Natural killer cell (primary cell): ENCODE results near the gene SMAGP. TPM values are rescaled to one million over a fixed set of nuclear protein-coding genes. Genes with fewer than 3 reads are reported as not detected.

Experiments
- ATAC-seq, 3 donors: fragments of 150-1000 bp in 2 of 3; fragments of 200-7000 bp in 1 of 3; cut with Tn5 transposase; 1 replicate in 1 of 3; 2 replicates in 2 of 3; pipeline ENCODE4 v1.10.0; 2021; ENCODE audit warnings: mild to moderate bottlenecking in 2 of 3, moderate library complexity in 2 of 3
- DNase-seq, 2 donors: peaks; one replicate each; pipeline versions ENCODE4 v3.0.0 to v3.0.0-alpha.2; 2013 to 2021; ENCODE audit warnings: mixed read lengths in 1 of 2
- H3K27ac ChIP-seq: one replicate; pipeline ENCODE4 v1.5.1; 2013; ENCODE audit warnings: mild to moderate bottlenecking, low read length
- H3K27me3 ChIP-seq: one replicate; pipeline ENCODE4 v1.6.1; 2013; ENCODE audit warnings: low read length; ENCODE audit not compliant: control insufficient read depth, insufficient read depth
- H3K36me3 ChIP-seq: one replicate; pipeline ENCODE4 v1.6.1; 2013; ENCODE audit warnings: low read length; ENCODE audit not compliant: control insufficient read depth, insufficient read depth
- H3K4me1 ChIP-seq: one replicate; pipeline ENCODE4 v1.6.1; 2013; ENCODE audit warnings: low read length; ENCODE audit not compliant: control insufficient read depth, insufficient read depth
- H3K4me3 ChIP-seq: one replicate; pipeline ENCODE4 v1.5.1; 2013; ENCODE audit warnings: low read length
- H3K9me3 ChIP-seq: one replicate; pipeline ENCODE4 v1.6.1; 2013; ENCODE audit warnings: low read length; ENCODE audit not compliant: control insufficient read depth, insufficient read depth
- H3K27ac Mint-ChIP-seq, 2 donors: one replicate each; pipeline ENCODE4 v1.8.0; 2022; ENCODE audit warnings: mild to moderate bottlenecking in 2 of 2, mixed read lengths in 2 of 2, moderate library complexity in 1 of 2
- H3K27me3 Mint-ChIP-seq, 2 donors: one replicate each; pipeline ENCODE4 v1.8.0; 2022; ENCODE audit warnings: low read depth in 2 of 2, mixed read lengths in 2 of 2
- H3K36me3 Mint-ChIP-seq: one replicate; pipeline ENCODE4 v1.8.0; 2022; ENCODE audit warnings: mixed read lengths
- H3K4me1 Mint-ChIP-seq, 2 donors: one replicate each; pipeline ENCODE4 v1.8.0; 2022; ENCODE audit warnings: mixed read lengths in 2 of 2
- H3K4me3 Mint-ChIP-seq: one replicate; pipeline ENCODE4 v1.8.0; 2022; ENCODE audit warnings: mild to moderate bottlenecking, moderate library complexity, mixed read lengths
- H3K9me3 Mint-ChIP-seq, 2 donors: one replicate each; pipeline ENCODE4 v1.8.0; 2022; ENCODE audit warnings: mixed read lengths in 2 of 2
- CTCF ChIP-seq: fragments of 200-600 bp; IDR thresholded peaks from one replicate; pipeline ENCODE4 v1.8.0; 2022; ENCODE audit warnings: antibody characterized with exemption
- WGBS: methylation state at CpG from one replicate; pipeline ENCODE4 v1.1.7; 2013; ENCODE audit warnings: missing lambda C conversion rate; ENCODE audit not compliant: insufficient coverage; 5-methylcytosine and 5-hydroxymethylcytosine counted together
- intact Hi-C: fragments of 100-400 bp; cut with micrococcal nuclease; formaldehyde crosslinking; loops from one replicate; pipeline ENCODE4 v1.14.2; 2022
- total RNA-seq, 4 donors: library from RNA; stranded (reverse); fragments of 120-200 nt in 1 of 4; gene quantifications; one replicate each; pipeline versions ENCODE4 v1.2.3 to v1.2.4, GENCODE V29; 2013 to 2022

The SMAGP gene
- total RNA-seq, 3 donors from 2014 or later (not counting 1 experiment from before 2014, with no cell fraction given): 6.5 to 26.2 (median 19.0) TPM

GRCh38 chr12:51196547-51196946, 73.7 kb downstream of the SMAGP start:
- Histone ChIP-seq H3K27ac (no peak overlapping the region), H3K27me3 (no peaks in the 10 kb centered on the region), H3K4me3 (no peak overlapping the region), H3K4me1 (no peaks in the 10 kb centered on the region), H3K36me3 (no peaks in the 10 kb centered on the region), H3K9me3 (no peaks in the 10 kb centered on the region)
- Mint-ChIP-seq H3K36me3 (no peaks in the 10 kb centered on the region), H3K27me3 (no peaks in the 10 kb centered on the region), H3K4me3 (no peak overlapping the region), H3K4me1 (no peaks in the 10 kb centered on the region), H3K27ac (no peak overlapping the region), H3K9me3 (no peaks in the 10 kb centered on the region)
- intact Hi-C loops: no loop called here
- WGBS: 91% methylated on average over 9 of the region's 9 CpGs
- no peak for TF ChIP-seq CTCF
- DNase-seq (no peak), ATAC-seq (no peak)

GRCh38 chr12:51195841-51196240, 74.4 kb downstream of the SMAGP start:
- no peaks in the 10 kb centered on the region for H3K9me3 Mint-ChIP-seq
- H3K4me3 Mint-ChIP-seq: no peak overlapping the region
- intact Hi-C loops: no loop called here
- ATAC-seq (no peak), DNase-seq (no peak)
- Histone ChIP-seq H3K27me3 (no peaks in the 10 kb centered on the region), H3K4me1 (no peaks in the 10 kb centered on the region), H3K27ac (no peak overlapping the region), H3K9me3 (no peaks in the 10 kb centered on the region), H3K4me3 (no peak overlapping the region), H3K36me3 (no peaks in the 10 kb centered on the region)
- no peak for TF ChIP-seq CTCF
- H3K4me1 Mint-ChIP-seq: no peaks in the 10 kb centered on the region
- 94% methylated on average over 7 of the region's 7 CpGs for WGBS
- H3K36me3 Mint-ChIP-seq: no peaks in the 10 kb centered on the region
- no peaks in the 10 kb centered on the region for H3K27me3 Mint-ChIP-seq
- H3K27ac Mint-ChIP-seq: no peak overlapping the region

Other genes starting within 250 kb of the SMAGP start
- gene SLC11A2, start 244.0 kb downstream of the SMAGP start, total RNA-seq: 10 to 100 TPM; 34.3 to 54.3 (median 42.7) TPM
- 10 to 100 TPM; 57.1 to 71.8 (median 58.2) TPM for gene LETMD1, start 222.1 kb downstream of the SMAGP start, total RNA-seq
- 10 to 100 TPM; 21.3 to 31.7 (median 25.1) TPM for gene CSRNP2, start 186.8 kb downstream of the SMAGP start, total RNA-seq
- gene TFCP2, start 97.3 kb downstream of the SMAGP start, total RNA-seq: 10 to 100 TPM; 26.6 to 34.8 (median 34.8) TPM
- gene POU6F1, start 52.4 kb downstream of the SMAGP start, total RNA-seq: 1 to 10 TPM; 5.7 to 6.6 (median 6.0) TPM
- 100 to 1,000 TPM; 316 to 350 (median 325) TPM for gene DAZAP2, start 31.6 kb downstream of the SMAGP start, total RNA-seq
- gene BIN2, start 53.8 kb upstream of the SMAGP start, total RNA-seq: 100 to 1,000 TPM; 443 to 495 (median 478) TPM
- under 1 TPM in 2 of 3 donors, not detected in 1; 0.53 to 0.66 TPM for gene CELA1, start 76.3 kb upstream of the SMAGP start, total RNA-seq
- 10 to 100 TPM; 19.3 to 38.5 (median 33.9) TPM for gene GALNT6, start 121.0 kb upstream of the SMAGP start, total RNA-seq
- gene SLC4A8, start 154.4 kb upstream of the SMAGP start, total RNA-seq: 10 to 100 TPM in 2 of 3 donors, 1 to 10 TPM in 1; 9.8 to 19.2 (median 13.6) TPM